Peyer's patch (tissue), 4 donors: ENCODE data around the gene DGKE.

Experiments used
- CTCF ChIP-seq, 6 experiments: fragments of 450-650 bp in 4 of 6; fragments of 200-600 bp in 2 of 6; sonication (generic) in 1 of 6; IDR thresholded peaks; one replicate each; pipeline ENCODE4 v1.5.1; 2017 to 2019; ENCODE audit warnings: antibody characterized with exemption in 6 of 6, mild to moderate bottlenecking in 3 of 6, moderate library complexity in 1 of 6
- POLR2A ChIP-seq, 2 donors: fragments of 450-650 bp; IDR thresholded peaks; one replicate each; pipeline ENCODE4 v1.5.1; 2017; ENCODE audit warnings: antibody characterized with exemption in 2 of 2, mild to moderate bottlenecking in 2 of 2, moderate library complexity in 2 of 2

DNA sequence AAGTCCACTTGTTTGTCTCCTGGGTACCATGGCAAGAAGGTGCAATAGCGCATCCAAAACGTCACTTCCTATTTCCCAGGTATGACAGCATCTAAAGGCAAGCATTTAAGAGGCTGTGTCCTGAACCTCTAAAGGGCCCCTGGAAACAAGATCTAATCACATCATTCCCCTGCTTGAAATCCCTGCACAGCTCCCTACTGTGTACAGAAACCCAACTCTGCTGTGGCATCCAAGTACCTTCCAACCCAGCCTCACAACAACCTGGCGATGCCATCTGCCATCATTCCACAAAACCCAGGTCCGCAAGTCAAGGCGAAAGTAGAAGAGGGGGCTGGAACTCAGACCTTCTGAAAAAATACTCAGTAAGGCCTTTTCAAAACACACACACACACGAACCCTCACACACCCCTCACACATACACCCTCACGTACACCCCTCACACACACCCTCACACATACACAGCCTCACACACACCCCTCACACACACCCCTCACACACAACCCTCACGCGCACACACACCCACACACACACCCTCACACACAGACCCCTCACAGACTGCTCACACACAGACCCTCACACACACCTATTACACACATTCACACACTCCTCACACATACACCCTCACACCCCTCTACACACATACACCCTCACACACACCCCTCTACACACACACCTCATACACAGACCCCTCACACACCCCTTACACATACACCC lies 24.7 kb upstream of the DGKE start:
- no peak for TF ChIP-seq CTCF (IDR thresholded peaks at IDR 0.05)
- TF ChIP-seq POLR2A (IDR thresholded peaks at IDR 0.05), result no peak
